ENCODE measurements around the gene ATXN1.

- TF ChIP-seq CTCF (IDR thresholded peaks at IDR 0.05; ENCODE audit: insufficient read depth, low read length), result no peak
- no peak for TF ChIP-seq GABPA (IDR thresholded peaks at IDR 0.05; ENCODE audit: low read depth)
- TF ChIP-seq POLR2AphosphoS5 (IDR thresholded peaks at IDR 0.05; ENCODE audit: low read depth), result no peak
- no peak for TF ChIP-seq REST (IDR thresholded peaks at IDR 0.05; ENCODE audit: insufficient replicate concordance, low read depth)
- no peak for TF ChIP-seq SPI1 (IDR thresholded peaks at IDR 0.05; ENCODE audit: borderline replicate concordance, low read depth)
Observed at GRCh38 chr6:16783509-16783908, 22.2 kb upstream of the ATXN1 start.

Measured in HL-60 (cell line).